SU-DHL-6 (cell line): ENCODE data around the gene UBC.

Experiments used
- CTCF ChIP-seq: fragments of 200-600 bp; sonication (generic); IDR thresholded peaks from one replicate; pipeline ENCODE4 v1.5.1; 2017; ENCODE audit warnings: antibody characterized with exemption, mild to moderate bottlenecking, low read length, moderate library complexity; ENCODE audit not compliant: insufficient read depth, poor library complexity, severe bottlenecking
- EZH2phosphoT487 ChIP-seq: fragments of 200-600 bp; sonication (generic), shearing (Covaris generic); conservative IDR thresholded peaks from 2 replicates; pipeline ENCODE4 v1.6.1; 2018; ENCODE audit warnings: mild to moderate bottlenecking, antibody characterized with exemption, low read length, moderate library complexity, mixed read lengths

DNA sequence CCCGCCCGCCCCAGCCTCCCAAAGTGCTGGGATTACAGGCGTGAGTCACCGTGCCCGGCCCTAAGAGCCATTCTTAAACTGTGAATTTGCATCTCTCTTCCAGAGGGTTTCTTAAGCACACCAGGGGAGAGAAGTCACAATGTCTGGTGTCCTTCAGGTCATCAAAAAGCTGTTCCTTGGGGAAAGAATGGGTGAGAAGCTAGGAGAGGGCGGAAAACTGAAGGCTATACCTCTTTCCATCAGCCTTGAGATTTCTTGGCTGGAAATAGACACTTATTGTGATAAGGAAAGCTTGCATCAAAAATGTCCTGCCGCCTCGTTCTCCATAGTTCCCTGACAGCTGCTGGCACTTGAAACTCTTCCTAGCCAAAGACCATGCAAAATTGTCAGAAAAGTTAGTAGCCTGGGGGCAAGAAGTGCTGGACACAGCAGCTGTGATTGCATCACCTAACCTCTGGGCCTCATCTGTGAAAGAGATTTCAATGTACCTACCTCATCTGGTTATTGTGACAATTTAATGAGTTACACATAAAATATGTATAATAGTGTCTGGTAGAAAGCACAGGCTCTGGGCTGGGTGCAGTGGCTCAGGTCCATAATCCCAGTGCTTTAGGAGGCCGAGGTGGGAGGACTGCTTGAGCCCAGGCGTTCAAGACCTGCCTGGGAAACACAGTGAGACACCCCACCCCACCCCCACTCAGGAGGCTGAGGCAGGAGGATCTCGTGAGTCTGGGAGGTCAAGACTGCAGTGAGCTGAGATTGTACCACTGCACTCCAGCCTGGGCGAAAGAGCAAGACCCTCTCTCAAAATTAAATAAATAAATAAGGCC, 9.7 kb upstream of the UBC start:
- TF ChIP-seq CTCF = no peak
- no peak for TF ChIP-seq EZH2phosphoT487
